Measurements from ENCODE around the gene FAM241A. TPM values are rescaled to one million over a fixed set of nuclear protein-coding genes. Genes with fewer than 3 reads are reported as not detected.

FAM241A gene
- total and polyA plus RNA-seq, 2 of the 13 experiments (the other 11 are each of a cell fraction or from before 2014, with no cell fraction given), result 0.61 to 0.69 TPM

DNA sequence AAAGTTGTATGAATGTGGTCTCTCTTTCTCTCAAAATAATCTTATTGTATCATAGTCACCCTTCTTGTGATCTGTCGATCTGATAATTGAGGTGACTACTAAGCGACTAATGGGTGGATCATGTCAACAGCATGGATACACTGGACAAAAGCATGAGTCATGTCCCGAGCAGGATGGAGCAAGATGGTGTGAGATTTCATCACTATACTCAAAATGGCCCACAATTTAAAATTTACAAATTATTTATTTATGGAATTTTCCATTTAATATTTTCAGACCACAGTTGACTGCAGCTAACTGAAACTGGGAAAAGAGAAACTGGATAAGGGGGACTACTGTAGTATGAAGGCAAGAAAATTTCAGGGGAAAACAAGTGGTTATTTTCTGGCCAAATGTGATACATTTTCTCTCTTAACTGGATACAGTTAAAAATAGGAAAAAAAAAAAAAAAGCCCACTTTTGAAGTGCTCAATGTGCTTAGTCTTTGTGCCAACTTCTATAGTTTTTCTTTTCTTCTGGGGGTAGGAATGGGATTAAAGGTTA lies 25.3 kb downstream of the FAM241A start:
- FAIRE-seq (no peak), ATAC-seq (no peak), DNase-seq (ENCODE audit: low spot score) (peak; percentile 43)
- H3K4me3 ChIP-seq (replicated peaks in 1 of 3; ENCODE audit: insufficient read depth in 1 of 3, low read depth in 2 of 3, low read length in 3 of 3), result no peak overlapping the region
- in situ Hi-C loops (cut with HindIII; ENCODE audit: extremely low pct_ligation_motif_present, low pct_unique_long_range_greater_than_20kb), result no loop called here
- no TSS peak for BruUV-seq (replicated peaks)
- H4K20me1 ChIP-seq (ENCODE audit: insufficient read depth, low read length), result no peaks in the 10 kb centered on the region
- WGBS (ENCODE audit: low lambda C conversion rate), result 78% methylated on average over 3 of the region's 3 CpGs
- H3K27ac ChIP-seq (ENCODE audit: extremely low read length, insufficient read depth, low read length), result no peak overlapping the region
- CTCF ChIA-PET (ENCODE audit: low intra/inter-chr PET ratio, low total read pairs), result no interaction called here
- POLR2A ChIA-PET, result no interaction called here
- H3K4me1 ChIP-seq (ENCODE audit: insufficient read depth, low read length), result no peaks in the 10 kb centered on the region
- intact Hi-C loops (cut with micrococcal nuclease; ENCODE audit: unreplicated experiment), result no loop called here
- no peaks in the 10 kb centered on the region; a peak in 1 of 5 replicates for H3K27me3 ChIP-seq (ENCODE audit: control insufficient read depth in 1 of 2, insufficient read depth in 2 of 2, low read length in 2 of 2)
- no peaks in the 10 kb centered on the region; a peak in 1 of 5 replicates for H3K36me3 ChIP-seq (replicated peaks in 1 of 2; ENCODE audit: control insufficient read depth in 1 of 2, insufficient read depth in 2 of 2, low read length in 2 of 2)
- no peak overlapping the region for H2AFZ ChIP-seq (ENCODE audit: low read length)
- H3K9me3 ChIP-seq (ENCODE audit: low read length), result no peaks in the 10 kb centered on the region
- H3K9ac ChIP-seq (ENCODE audit: insufficient read depth, low read depth, low read length), result no peak overlapping the region
- no peak overlapping the region for H3K4me2 ChIP-seq (ENCODE audit: low read depth, low read length)
- no peaks in the 10 kb centered on the region for H3K79me2 ChIP-seq (ENCODE audit: insufficient read depth, low read length)
- TF ChIP-seq FOSL1 (CRISPR knock-in tag; IDR thresholded peaks at IDR 0.05; ENCODE audit: borderline replicate concordance) (peak; percentile 38; the same call in 1 of the 2 replicates), DPF2 (CRISPR knock-in tag; IDR thresholded peaks at IDR 0.05; ENCODE audit: borderline replicate concordance, low read depth) (no peak), ZNF12 (CRISPR knock-in tag; IDR thresholded peaks at IDR 0.05) (no peak), ZNF644 (CRISPR knock-in tag; IDR thresholded peaks at IDR 0.05; ENCODE audit: low read depth) (peak; percentile 72), YEATS4 (CRISPR knock-in tag; IDR thresholded peaks at IDR 0.05; ENCODE audit: borderline replicate concordance) (no peak), CEBPG (CRISPR knock-in tag; IDR thresholded peaks at IDR 0.05) (peak; percentile 42; the same call in 1 of the 2 replicates), FOSL2 (CRISPR knock-in tag; IDR thresholded peaks at IDR 0.05) (peak; percentile 94), FOXA3 (CRISPR knock-in tag; IDR thresholded peaks at IDR 0.05) (peak; percentile 18; the same call in 1 of the 2 replicates), CEBPB (IDR thresholded peaks at IDR 0.05; ENCODE audit: borderline replicate concordance, low read depth, low read length) (peak; percentile 70), NR2F1 (CRISPR knock-in tag; IDR thresholded peaks at IDR 0.05) (no peak)
- TF ChIP-seq, protein P1, sequence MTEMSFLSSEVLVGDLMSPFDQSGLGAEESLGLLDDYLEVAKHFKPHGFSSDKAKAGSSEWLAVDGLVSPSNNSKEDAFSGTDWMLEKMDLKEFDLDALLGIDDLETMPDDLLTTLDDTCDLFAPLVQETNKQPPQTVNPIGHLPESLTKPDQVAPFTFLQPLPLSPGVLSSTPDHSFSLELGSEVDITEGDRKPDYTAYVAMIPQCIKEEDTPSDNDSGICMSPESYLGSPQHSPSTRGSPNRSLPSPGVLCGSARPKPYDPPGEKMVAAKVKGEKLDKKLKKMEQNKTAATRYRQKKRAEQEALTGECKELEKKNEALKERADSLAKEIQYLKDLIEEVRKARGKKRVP (CRISPR knock-in tag; IDR thresholded peaks at IDR 0.05), result peak in 1 of 2 experiments; percentile 95; a peak in 2 of 4 replicates
- TF ChIP-seq, protein P2, sequence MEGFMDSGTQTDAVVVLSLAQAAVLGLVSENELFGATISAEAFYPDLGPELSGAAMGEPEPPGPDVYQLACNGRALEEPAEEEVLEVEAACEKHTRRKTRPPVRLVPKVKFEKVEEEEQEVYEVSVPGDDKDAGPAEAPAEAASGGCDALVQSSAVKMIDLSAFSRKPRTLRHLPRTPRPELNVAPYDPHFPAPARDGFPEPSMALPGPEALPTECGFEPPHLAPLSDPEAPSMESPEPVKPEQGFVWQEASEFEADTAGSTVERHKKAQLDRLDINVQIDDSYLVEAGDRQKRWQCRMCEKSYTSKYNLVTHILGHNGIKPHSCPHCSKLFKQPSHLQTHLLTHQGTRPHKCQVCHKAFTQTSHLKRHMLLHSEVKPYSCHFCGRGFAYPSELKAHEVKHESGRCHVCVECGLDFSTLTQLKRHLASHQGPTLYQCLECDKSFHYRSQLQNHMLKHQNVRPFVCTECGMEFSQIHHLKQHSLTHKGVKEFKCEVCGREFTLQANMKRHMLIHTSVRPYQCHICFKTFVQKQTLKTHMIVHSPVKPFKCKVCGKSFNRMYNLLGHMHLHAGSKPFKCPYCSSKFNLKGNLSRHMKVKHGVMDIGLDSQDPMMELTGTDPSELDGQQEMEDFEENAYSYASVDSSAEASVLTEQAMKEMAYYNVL (CRISPR knock-in tag; IDR thresholded peaks at IDR 0.05; ENCODE audit: borderline replicate concordance), result no peak
- TF ChIP-seq, protein P3, sequence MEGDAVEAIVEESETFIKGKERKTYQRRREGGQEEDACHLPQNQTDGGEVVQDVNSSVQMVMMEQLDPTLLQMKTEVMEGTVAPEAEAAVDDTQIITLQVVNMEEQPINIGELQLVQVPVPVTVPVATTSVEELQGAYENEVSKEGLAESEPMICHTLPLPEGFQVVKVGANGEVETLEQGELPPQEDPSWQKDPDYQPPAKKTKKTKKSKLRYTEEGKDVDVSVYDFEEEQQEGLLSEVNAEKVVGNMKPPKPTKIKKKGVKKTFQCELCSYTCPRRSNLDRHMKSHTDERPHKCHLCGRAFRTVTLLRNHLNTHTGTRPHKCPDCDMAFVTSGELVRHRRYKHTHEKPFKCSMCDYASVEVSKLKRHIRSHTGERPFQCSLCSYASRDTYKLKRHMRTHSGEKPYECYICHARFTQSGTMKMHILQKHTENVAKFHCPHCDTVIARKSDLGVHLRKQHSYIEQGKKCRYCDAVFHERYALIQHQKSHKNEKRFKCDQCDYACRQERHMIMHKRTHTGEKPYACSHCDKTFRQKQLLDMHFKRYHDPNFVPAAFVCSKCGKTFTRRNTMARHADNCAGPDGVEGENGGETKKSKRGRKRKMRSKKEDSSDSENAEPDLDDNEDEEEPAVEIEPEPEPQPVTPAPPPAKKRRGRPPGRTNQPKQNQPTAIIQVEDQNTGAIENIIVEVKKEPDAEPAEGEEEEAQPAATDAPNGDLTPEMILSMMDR (CRISPR knock-in tag; IDR thresholded peaks at IDR 0.05), result no peak
- TF ChIP-seq, protein P4, sequence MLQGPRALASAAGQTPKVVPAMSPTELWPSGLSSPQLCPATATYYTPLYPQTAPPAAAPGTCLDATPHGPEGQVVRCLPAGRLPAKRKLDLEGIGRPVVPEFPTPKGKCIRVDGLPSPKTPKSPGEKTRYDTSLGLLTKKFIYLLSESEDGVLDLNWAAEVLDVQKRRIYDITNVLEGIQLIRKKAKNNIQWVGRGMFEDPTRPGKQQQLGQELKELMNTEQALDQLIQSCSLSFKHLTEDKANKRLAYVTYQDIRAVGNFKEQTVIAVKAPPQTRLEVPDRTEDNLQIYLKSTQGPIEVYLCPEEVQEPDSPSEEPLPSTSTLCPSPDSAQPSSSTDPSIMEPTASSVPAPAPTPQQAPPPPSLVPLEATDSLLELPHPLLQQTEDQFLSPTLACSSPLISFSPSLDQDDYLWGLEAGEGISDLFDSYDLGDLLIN (CRISPR knock-in tag; IDR thresholded peaks at IDR 0.05; ENCODE audit: borderline replicate concordance), result no peak
- TF ChIP-seq, protein P5, sequence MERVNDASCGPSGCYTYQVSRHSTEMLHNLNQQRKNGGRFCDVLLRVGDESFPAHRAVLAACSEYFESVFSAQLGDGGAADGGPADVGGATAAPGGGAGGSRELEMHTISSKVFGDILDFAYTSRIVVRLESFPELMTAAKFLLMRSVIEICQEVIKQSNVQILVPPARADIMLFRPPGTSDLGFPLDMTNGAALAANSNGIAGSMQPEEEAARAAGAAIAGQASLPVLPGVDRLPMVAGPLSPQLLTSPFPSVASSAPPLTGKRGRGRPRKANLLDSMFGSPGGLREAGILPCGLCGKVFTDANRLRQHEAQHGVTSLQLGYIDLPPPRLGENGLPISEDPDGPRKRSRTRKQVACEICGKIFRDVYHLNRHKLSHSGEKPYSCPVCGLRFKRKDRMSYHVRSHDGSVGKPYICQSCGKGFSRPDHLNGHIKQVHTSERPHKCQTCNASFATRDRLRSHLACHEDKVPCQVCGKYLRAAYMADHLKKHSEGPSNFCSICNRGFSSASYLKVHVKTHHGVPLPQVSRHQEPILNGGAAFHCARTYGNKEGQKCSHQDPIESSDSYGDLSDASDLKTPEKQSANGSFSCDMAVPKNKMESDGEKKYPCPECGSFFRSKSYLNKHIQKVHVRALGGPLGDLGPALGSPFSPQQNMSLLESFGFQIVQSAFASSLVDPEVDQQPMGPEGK (CRISPR knock-in tag; IDR thresholded peaks at IDR 0.05), result no peak
- TF ChIP-seq, protein P6, sequence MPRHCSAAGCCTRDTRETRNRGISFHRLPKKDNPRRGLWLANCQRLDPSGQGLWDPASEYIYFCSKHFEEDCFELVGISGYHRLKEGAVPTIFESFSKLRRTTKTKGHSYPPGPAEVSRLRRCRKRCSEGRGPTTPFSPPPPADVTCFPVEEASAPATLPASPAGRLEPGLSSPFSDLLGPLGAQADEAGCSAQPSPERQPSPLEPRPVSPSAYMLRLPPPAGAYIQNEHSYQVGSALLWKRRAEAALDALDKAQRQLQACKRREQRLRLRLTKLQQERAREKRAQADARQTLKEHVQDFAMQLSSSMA (CRISPR knock-in tag; IDR thresholded peaks at IDR 0.05), result no peak

Measured in HepG2 (cell line).